BJ (cell line): ENCODE measurements around the gene CRYZL1. TPM values are rescaled to one million over a fixed set of nuclear protein-coding genes. Genes with fewer than 3 reads are reported as not detected.

Experiments
- CTCF ChIA-PET: fragments of 350-600 bp; formaldehyde crosslinking; extraction: SDS; loops from one replicate; lab custom pipeline; 2021; ENCODE audit warnings: antibody characterized with exemption, inconsistent platforms; lab: Yijun Ruan, JAX
- POLR2A ChIA-PET: fragments of 300-600 bp; sonication (Branson Sonifier 250); formaldehyde crosslinking; extraction: SDS; loops from one replicate; lab custom pipeline; 2021; ENCODE audit warnings: antibody characterized with exemption; lab: Charles Lee
- DNase-seq: peaks from one replicate; pipeline ENCODE4 v3.0.0-alpha.2; 2011; ENCODE audit warnings: low read depth
- H3K27me3 ChIP-seq: 2 replicates; pipeline ENCODE4 v1.6.0; 2011; ENCODE audit warnings: low read length; ENCODE audit not compliant: control insufficient read depth, insufficient read depth
- H3K36me3 ChIP-seq: 2 replicates; pipeline ENCODE4 v1.5.1; 2011; ENCODE audit warnings: low read length; ENCODE audit not compliant: control insufficient read depth, insufficient read depth
- H3K4me3 ChIP-seq: 2 replicates; pipeline ENCODE4 v1.5.1; 2011; ENCODE audit warnings: low read depth, mild to moderate bottlenecking, control low read depth, low read length
- CTCF ChIP-seq: IDR thresholded peaks from 2 replicates; pipeline ENCODE4 v1.5.1; 2011; ENCODE audit warnings: low read depth, mild to moderate bottlenecking, control low read depth, inconsistent platforms, low read length, moderate library complexity; ENCODE audit not compliant: insufficient read depth
- polyA plus RNA-seq: library from polyadenylated mRNA; depleted of rRNA; stranded (reverse); fragments of >200 nt; gene quantifications from 2 replicates; pipeline ENCODE4 v1.2.3, GENCODE V29; 2011

CRYZL1 gene
- polyA plus RNA-seq, 1 experiment, result 21.2 TPM

GRCh38 chr21:33650929-33651509 is 9.5 kb upstream of the CRYZL1 start:
- Histone ChIP-seq H3K27me3 (no peaks in the 10 kb centered on the region), H3K36me3 (no peaks in the 10 kb centered on the region; the same call in 1 of the 2 replicates), H3K4me3 (no peak overlapping the region)
- CTCF ChIA-PET, result no interaction called here
- TF ChIP-seq CTCF, result no peak
- no peak for DNase-seq
- POLR2A ChIA-PET, result no interaction called here

- CTCF ChIA-PET, result interaction anchor here (1.4 kb wide), 1 partner anchor 244 kb away, joined by 4 read pairs; no protein-coding TSS in a partner anchor
Measured at GRCh38 chr21:33650230-33650629, 8.7 kb upstream of the CRYZL1 start.

GRCh38 chr21:33648555-33648954 is 7.0 kb upstream of the CRYZL1 start:
- H3K27me3 ChIP-seq, result no peaks in the 10 kb centered on the region

More at GRCh38 chr21:33650230-33650629, 8.7 kb upstream of the CRYZL1 start:
- DNase-seq, result no peak
- POLR2A ChIA-PET, result no interaction called here
- no peaks in the 10 kb centered on the region for H3K27me3 ChIP-seq
- H3K4me3 ChIP-seq, result no peak overlapping the region
- TF ChIP-seq CTCF, result no peak
- H3K36me3 ChIP-seq, result no peaks in the 10 kb centered on the region; the same call in 1 of the 2 replicates

GRCh38 chr21:33647587-33647986 is 6.0 kb upstream of the CRYZL1 start:
- Histone ChIP-seq H3K4me3 (no peak overlapping the region), H3K36me3 (no peaks in the 10 kb centered on the region), H3K27me3 (no peaks in the 10 kb centered on the region)
- ChIA-PET POLR2A (no interaction called here), CTCF (no interaction called here)
- no peak for TF ChIP-seq CTCF
- DNase-seq, result no peak

More at GRCh38 chr21:33648555-33648954, 7.0 kb upstream of the CRYZL1 start:
- ChIA-PET POLR2A (no interaction called here), CTCF (no interaction called here)
- no peak for DNase-seq
- Histone ChIP-seq H3K4me3 (no peak overlapping the region), H3K36me3 (no peaks in the 10 kb centered on the region)
- TF ChIP-seq CTCF, result no peak

- ChIA-PET CTCF (interaction anchor here (1.0 kb wide), 1 partner anchor 9 kb away, joined by 3 read pairs; no protein-coding TSS in a partner anchor), POLR2A (interaction anchor here (0.6 kb wide), 1 partner anchor 38 kb away, joined by 5 read pairs; no protein-coding TSS in a partner anchor)
- H3K36me3 ChIP-seq, result no peaks in the 10 kb centered on the region
- no peak for DNase-seq
- TF ChIP-seq CTCF, result no peak
- no peak overlapping the region for H3K4me3 ChIP-seq
- no peaks in the 10 kb centered on the region for H3K27me3 ChIP-seq
Measured at GRCh38 chr21:33645730-33646129, 4.2 kb upstream of the CRYZL1 start.
